ENCODE results near the gene FGGY. TPM values are rescaled to one million over a fixed set of nuclear protein-coding genes. Genes with fewer than 3 reads are reported as not detected.

FGGY gene
- total RNA-seq, 1 experiment from 2014 or later, result 14.6 TPM

GRCh38 chr1:59359325-59359724 is 62.4 kb downstream of the FGGY start:
- Histone ChIP-seq H3K79me1 (ENCODE audit: insufficient read depth, low read depth, low read length, poor library complexity, severe bottlenecking) (no peaks in the 10 kb centered on the region), H4K91ac (ENCODE audit: insufficient read length, low read depth, low read length) (no peak overlapping the region), H4K20me1 (ENCODE audit: control insufficient read depth, insufficient read depth, insufficient read length) (no peaks in the 10 kb centered on the region), H2AFZ (ENCODE audit: low read length) (no peak overlapping the region), H3K27me3 (ENCODE audit: insufficient read depth, low read length) (no peaks in the 10 kb centered on the region), H2BK12ac (ENCODE audit: insufficient read length, low read depth, low read length) (no peak overlapping the region), H3K23me2 (ENCODE audit: insufficient read length, low read depth, low read length, poor library complexity, severe bottlenecking) (no peaks in the 10 kb centered on the region), H4K8ac (replicated peaks; ENCODE audit: insufficient read length, low read depth, low read length) (no peak overlapping the region), H3K9me3 (ENCODE audit: control insufficient read depth, low read depth, low read length) (no peaks in the 10 kb centered on the region), H4K5ac (ENCODE audit: insufficient read length, low read depth, low read length) (no peak overlapping the region), H3T11ph (ENCODE audit: low read length) (no peak overlapping the region), H2BK20ac (ENCODE audit: low read depth, low read length, poor library complexity, severe bottlenecking) (no peak overlapping the region), H3K4ac (ENCODE audit: low read depth, low read length) (no peak overlapping the region), H3K79me2 (ENCODE audit: insufficient read depth, low read length) (no peaks in the 10 kb centered on the region), H2AK5ac (ENCODE audit: insufficient read length, low read length) (no peak overlapping the region), H3K14ac (ENCODE audit: insufficient read depth, low read length) (no peak overlapping the region), H3K4me2 (ENCODE audit: insufficient read depth, insufficient read length, low read length) (no peak overlapping the region), H3K4me1 (ENCODE audit: insufficient read depth, low read length) (no peaks in the 10 kb centered on the region), H2BK15ac (ENCODE audit: low read depth, low read length) (no peak overlapping the region), H2BK120ac (ENCODE audit: low read depth, low read length, poor library complexity, severe bottlenecking) (no peak overlapping the region), H3K9ac (ENCODE audit: extremely low read depth, insufficient read length, low read length) (no peak overlapping the region), H3K18ac (ENCODE audit: insufficient read length, low read depth, low read length) (no peak overlapping the region), H3K27ac (ENCODE audit: insufficient read length, low read depth, low read length) (no peak overlapping the region), H2BK5ac (ENCODE audit: insufficient read length, low read length) (no peak overlapping the region), H3K56ac (ENCODE audit: insufficient read length, low read depth, low read length) (no peak overlapping the region), H3K23ac (ENCODE audit: insufficient read length, low read depth, low read length) (no peak overlapping the region)
- H3K4me1 Mint-ChIP-seq, result peaks cover 10 to 11% of the 10 kb centered on the region in 2 experiments
- WGBS (ENCODE audit: extremely low coverage, insufficient read length, low lambda C conversion rate), result no CpG with 5 or more reads among the region's 1 CpG
- H3K27ac Mint-ChIP-seq, result no peak overlapping the region
- H3K27me3 Mint-ChIP-seq (ENCODE audit: low read depth), result no peaks in the 10 kb centered on the region
- no peaks in the 10 kb centered on the region for H3K9me3 Mint-ChIP-seq
- TF ChIP-seq CTCF (conservative IDR thresholded peaks at IDR 0.05), result no peak
- H3K4me3 Mint-ChIP-seq, result no peak overlapping the region
- DNase-seq, result no peak
- H3K36me3 Mint-ChIP-seq (ENCODE audit: insufficient read depth in 1 of 3, low read depth in 3 of 3), result no peaks in the 10 kb centered on the region
